Activated naive CD8-positive, alpha-beta T cell treated with anti-CD3 and anti-CD28 coated beads, Interleukin-2, amount 50 U/mL, for 24 hours (primary cell): ENCODE measurements around the gene OTUB1.

Experiments used
- ATAC-seq: fragments of 150-1000 bp; cut with Tn5 transposase; one replicate; pipeline ENCODE4 v1.10.0; 2021
- DNase-seq: peaks from one replicate; pipeline ENCODE4 v3.0.0; 2021
- H3K27ac Mint-ChIP-seq: one replicate; pipeline ENCODE4 v1.8.0; 2021; ENCODE audit warnings: mild to moderate bottlenecking, mixed read lengths
- H3K27me3 Mint-ChIP-seq: one replicate; pipeline ENCODE4 v1.8.0; 2021; ENCODE audit warnings: mixed read lengths
- H3K36me3 Mint-ChIP-seq: one replicate; pipeline ENCODE4 v1.8.0; 2021; ENCODE audit warnings: low read depth, mixed read lengths
- H3K4me1 Mint-ChIP-seq: one replicate; pipeline ENCODE4 v1.8.0; 2021; ENCODE audit warnings: mixed read lengths
- H3K4me3 Mint-ChIP-seq: one replicate; pipeline ENCODE4 v1.8.0; 2021; ENCODE audit warnings: mild to moderate bottlenecking, moderate library complexity, mixed read lengths
- H3K9me3 Mint-ChIP-seq: one replicate; pipeline ENCODE4 v1.8.0; 2021; ENCODE audit warnings: mixed read lengths

The OTUB1 gene

GRCh38 chr11:63996512-63996911 is 10.3 kb downstream of the OTUB1 start:
- ATAC-seq, result no peak
- no peak overlapping the region for H3K27ac Mint-ChIP-seq
- H3K36me3 Mint-ChIP-seq, result peaks cover 26% of the 10 kb centered on the region
- H3K9me3 Mint-ChIP-seq, result no peaks in the 10 kb centered on the region
- H3K4me3 Mint-ChIP-seq, result no peak overlapping the region
- no peak for DNase-seq
- H3K27me3 Mint-ChIP-seq, result peaks cover 3% of the 10 kb centered on the region
- peaks cover 7% of the 10 kb centered on the region for H3K4me1 Mint-ChIP-seq

GRCh38 chr11:63997104-63997700 is 11.0 kb downstream of the OTUB1 start:
- no peak for DNase-seq
- peaks cover 7% of the 10 kb centered on the region for H3K4me1 Mint-ChIP-seq
- H3K27ac Mint-ChIP-seq, result no peak overlapping the region
- peaks cover 7% of the 10 kb centered on the region for H3K27me3 Mint-ChIP-seq
- no peak overlapping the region for H3K4me3 Mint-ChIP-seq
- H3K9me3 Mint-ChIP-seq, result no peaks in the 10 kb centered on the region
- no peak for ATAC-seq
- peaks cover 24% of the 10 kb centered on the region for H3K36me3 Mint-ChIP-seq

- ATAC-seq (no peak), DNase-seq (no peak)
- H3K27ac Mint-ChIP-seq, result no peak overlapping the region
- H3K9me3 Mint-ChIP-seq, result no peaks in the 10 kb centered on the region
- H3K4me1 Mint-ChIP-seq, result peaks cover 7% of the 10 kb centered on the region
- no peak overlapping the region for H3K4me3 Mint-ChIP-seq
- H3K36me3 Mint-ChIP-seq, result peaks cover 23% of the 10 kb centered on the region
- H3K27me3 Mint-ChIP-seq, result peaks cover 7% of the 10 kb centered on the region
Observed at GRCh38 chr11:63997801-63998337, 11.6 kb downstream of the OTUB1 start.

GRCh38 chr11:63998558-63999348 is 12.5 kb downstream of the OTUB1 start:
- Mint-ChIP-seq H3K9me3 (no peaks in the 10 kb centered on the region), H3K4me3 (no peak overlapping the region), H3K27ac (no peak overlapping the region), H3K27me3 (peaks cover 7% of the 10 kb centered on the region), H3K36me3 (peaks cover 20% of the 10 kb centered on the region), H3K4me1 (peaks cover 5% of the 10 kb centered on the region)
- ATAC-seq (no peak), DNase-seq (peak; percentile 21)

GRCh38 chr11:63999349-64000025 is 13.2 kb downstream of the OTUB1 start:
- DNase-seq (peak; percentile 64), ATAC-seq (peak; percentile 56)
- H3K27ac Mint-ChIP-seq, result no peak overlapping the region
- no peak overlapping the region for H3K4me3 Mint-ChIP-seq
- peaks cover 5% of the 10 kb centered on the region for H3K4me1 Mint-ChIP-seq
- H3K36me3 Mint-ChIP-seq, result peaks cover 19% of the 10 kb centered on the region
- peaks cover 7% of the 10 kb centered on the region for H3K27me3 Mint-ChIP-seq
- no peaks in the 10 kb centered on the region for H3K9me3 Mint-ChIP-seq

- ATAC-seq (peak; percentile 84), DNase-seq (peak; percentile 78)
- H3K27me3 Mint-ChIP-seq, result peaks cover 7% of the 10 kb centered on the region
- H3K27ac Mint-ChIP-seq, result no peak overlapping the region
- H3K4me1 Mint-ChIP-seq, result peaks cover 5% of the 10 kb centered on the region
- H3K9me3 Mint-ChIP-seq, result no peaks in the 10 kb centered on the region
- H3K36me3 Mint-ChIP-seq, result peaks cover 14% of the 10 kb centered on the region
- H3K4me3 Mint-ChIP-seq, result no peak overlapping the region
Observed at GRCh38 chr11:64000026-64000739, 13.9 kb downstream of the OTUB1 start.

- H3K27me3 Mint-ChIP-seq, result peaks cover 10% of the 10 kb centered on the region
- DNase-seq (no peak), ATAC-seq (no peak)
- H3K36me3 Mint-ChIP-seq, result peaks cover 14% of the 10 kb centered on the region
- H3K4me1 Mint-ChIP-seq, result peaks cover 5% of the 10 kb centered on the region
- H3K4me3 Mint-ChIP-seq, result no peak overlapping the region
- H3K9me3 Mint-ChIP-seq, result no peaks in the 10 kb centered on the region
- no peak overlapping the region for H3K27ac Mint-ChIP-seq
Observed at GRCh38 chr11:64000740-64001483, 14.7 kb downstream of the OTUB1 start.

GRCh38 chr11:64001484-64002420 is 15.5 kb downstream of the OTUB1 start:
- no peak for DNase-seq
- H3K27ac Mint-ChIP-seq, result no peak overlapping the region
- H3K27me3 Mint-ChIP-seq, result peaks cover 17% of the 10 kb centered on the region
- no peaks in the 10 kb centered on the region for H3K9me3 Mint-ChIP-seq
- peaks cover 5% of the 10 kb centered on the region for H3K4me1 Mint-ChIP-seq
- H3K36me3 Mint-ChIP-seq, result peaks cover 14% of the 10 kb centered on the region
- no peak for ATAC-seq
- H3K4me3 Mint-ChIP-seq, result no peak overlapping the region

- H3K9me3 Mint-ChIP-seq, result no peaks in the 10 kb centered on the region
- no peak for DNase-seq
- H3K36me3 Mint-ChIP-seq, result no peaks in the 10 kb centered on the region
- peaks cover 15% of the 10 kb centered on the region for H3K4me1 Mint-ChIP-seq
- H3K27me3 Mint-ChIP-seq, result peaks cover 36% of the 10 kb centered on the region
- no peak for ATAC-seq
- no peak overlapping the region for H3K4me3 Mint-ChIP-seq
- H3K27ac Mint-ChIP-seq, result no peak overlapping the region
Observed at GRCh38 chr11:64003807-64004589, 17.8 kb downstream of the OTUB1 start.

- H3K4me3 Mint-ChIP-seq, result no peak overlapping the region
- H3K4me1 Mint-ChIP-seq, result peaks cover 15% of the 10 kb centered on the region
- DNase-seq (no peak), ATAC-seq (no peak)
- no peak overlapping the region for H3K27ac Mint-ChIP-seq
- no peaks in the 10 kb centered on the region for H3K9me3 Mint-ChIP-seq
- H3K36me3 Mint-ChIP-seq, result no peaks in the 10 kb centered on the region
- H3K27me3 Mint-ChIP-seq, result peaks cover 38% of the 10 kb centered on the region
Observed at GRCh38 chr11:64004590-64004984, 18.3 kb downstream of the OTUB1 start.

GRCh38 chr11:64005691-64006090 is 19.5 kb downstream of the OTUB1 start:
- ATAC-seq, result no peak
- no peaks in the 10 kb centered on the region for H3K36me3 Mint-ChIP-seq
- H3K4me3 Mint-ChIP-seq, result no peak overlapping the region
- peaks cover 38% of the 10 kb centered on the region for H3K27me3 Mint-ChIP-seq
- H3K27ac Mint-ChIP-seq, result no peak overlapping the region
- peaks cover 12% of the 10 kb centered on the region for H3K4me1 Mint-ChIP-seq
- DNase-seq, result no peak
- peaks cover 5% of the 10 kb centered on the region for H3K9me3 Mint-ChIP-seq

- Mint-ChIP-seq H3K9me3 (peaks cover 7% of the 10 kb centered on the region), H3K27ac (no peak overlapping the region), H3K4me3 (no peak overlapping the region), H3K36me3 (no peaks in the 10 kb centered on the region), H3K27me3 (peaks cover 36% of the 10 kb centered on the region), H3K4me1 (peaks cover 10% of the 10 kb centered on the region)
- no peak for DNase-seq
- no peak for ATAC-seq
Observed at GRCh38 chr11:64006398-64006797, 20.2 kb downstream of the OTUB1 start.
